Glomerular endothelial cell (primary cell): ENCODE measurements around the gene NSG2. TPM values are rescaled to one million over a fixed set of nuclear protein-coding genes. Genes with fewer than 3 reads are reported as not detected.

ENCODE experiments used
- DNase-seq: peaks from one replicate; pipeline ENCODE4 v3.0.0-alpha.2; 2011; ENCODE audit warnings: low read depth, low spot score; ENCODE audit errors: extremely low read depth
- total RNA-seq: library from RNA; depleted of rRNA; stranded (reverse); fragments of >200 nt; gene quantifications from 2 replicates; pipeline ENCODE4 v1.2.3, GENCODE V29; 2015

NSG2 gene
- total RNA-seq, result not detected in 2 replicates

- no peak for DNase-seq
These were observed at the start of gene NSG2 for GRCh38 chr5:174045470-174046025. TSS of gene NSG2 (plus strand) at chr5:174045706. CDS start at chr5:174046756, 1,050 bp downstream.

GRCh38 chr5:173997331-173997730 lies 48.2 kb upstream of the NSG2 start:
- no peak for DNase-seq

- no peak for DNase-seq
These were observed 47.0 kb upstream of the NSG2 start for GRCh38 chr5:173998531-173998930.

GRCh38 chr5:174000076-174000475 lies 45.4 kb upstream of the NSG2 start:
- no peak for DNase-seq

- no peak for DNase-seq
These were observed 41.7 kb upstream of the NSG2 start for GRCh38 chr5:174003795-174004194.

- DNase-seq, result no peak
These were observed 36.6 kb upstream of the NSG2 start for GRCh38 chr5:174008922-174009321.

- DNase-seq, result no peak
These were observed 35.1 kb upstream of the NSG2 start for GRCh38 chr5:174010365-174010764.

GRCh38 chr5:174011441-174011840 lies 34.1 kb upstream of the NSG2 start:
- DNase-seq, result no peak

GRCh38 chr5:174020069-174020927 lies 25.2 kb upstream of the NSG2 start:
- DNase-seq, result peak; percentile 4

- DNase-seq, result no peak
These were observed 24.6 kb upstream of the NSG2 start for GRCh38 chr5:174020928-174021304.

- no peak for DNase-seq
These were observed 23.0 kb upstream of the NSG2 start for GRCh38 chr5:174022384-174023095.

GRCh38 chr5:174030286-174030685 lies 15.2 kb upstream of the NSG2 start:
- DNase-seq, result no peak

GRCh38 chr5:174044466-174045254 lies 846 bp upstream of the NSG2 start:
- no peak for DNase-seq

- no peak for DNase-seq
These were observed 1.1 kb downstream of the NSG2 start for GRCh38 chr5:174046558-174046957.

- no peak for DNase-seq
These were observed 2.1 kb downstream of the NSG2 start for GRCh38 chr5:174047472-174048099.

GRCh38 chr5:174052636-174053035 lies 7.1 kb downstream of the NSG2 start:
- no peak for DNase-seq

- DNase-seq, result no peak
These were observed 8.4 kb downstream of the NSG2 start for GRCh38 chr5:174053905-174054304.

- no peak for DNase-seq
These were observed 10.8 kb downstream of the NSG2 start for GRCh38 chr5:174056064-174056847.

GRCh38 chr5:174057206-174057605 lies 11.7 kb downstream of the NSG2 start:
- DNase-seq, result no peak
